ENCODE results near the gene PHACTR4. TPM values are rescaled to one million over a fixed set of nuclear protein-coding genes. Genes with fewer than 3 reads are reported as not detected.
"Not testable (repeated sequence)": the region's sequence is repeated elsewhere in the genome, so short reads cannot be mapped to it uniquely, and the experiment has no call there.

The PHACTR4 gene
- total and polyA plus RNA-seq, 9 donors: 20.1 to 50.8 (median 31.8) TPM

- H3K9me3 ChIP-seq: no peaks in the 10 kb centered on the region
- no peaks in the 10 kb centered on the region for H3K4me1 ChIP-seq (ENCODE audit: insufficient read depth)
- WGBS, 3 donors: 82 to 90% (median 87%) methylated on average over 10 of the region's 10 CpGs
- TF ChIP-seq POLR2A (IDR thresholded peaks at IDR 0.05) (no peak), CTCF (IDR thresholded peaks at IDR 0.05) (no peak), EP300 (IDR thresholded peaks at IDR 0.05) (no peak)
- no peaks in the 10 kb centered on the region for H3K27me3 ChIP-seq
- H3K4me3 ChIP-seq: no peak overlapping the region
- intact Hi-C loops (cut with DNase I): no loop called here
- H3K36me3 ChIP-seq: no peaks in the 10 kb centered on the region
- DNase-seq: no peak
- no peak overlapping the region for H3K27ac ChIP-seq
These were observed 30.0 kb upstream of the PHACTR4 start for GRCh38 chr1:28339551-28339950.

- Histone ChIP-seq H3K27me3 (no peaks in the 10 kb centered on the region), H3K4me3 (no peak overlapping the region), H3K27ac (no peak overlapping the region), H3K4me1 (ENCODE audit: insufficient read depth) (no peaks in the 10 kb centered on the region), H3K9me3 (no peaks in the 10 kb centered on the region), H3K36me3 (no peaks in the 10 kb centered on the region)
- intact Hi-C loops (cut with DNase I): loop anchor here in 1 of 4 donors (10.0 kb wide), 1 partner anchor 86 kb away; the partner anchor contains the start of gene SESN2
- TF ChIP-seq EP300 (IDR thresholded peaks at IDR 0.05) (no peak), CTCF (IDR thresholded peaks at IDR 0.05) (no peak), POLR2A (IDR thresholded peaks at IDR 0.05) (no peak)
- no peak for DNase-seq
- 90 to 92% (median 91%) methylated on average over 4 of the region's 4 CpGs for WGBS, 3 donors
These were observed 29.1 kb upstream of the PHACTR4 start for GRCh38 chr1:28340221-28340974.

- no peaks in the 10 kb centered on the region for H3K36me3 ChIP-seq
- H3K9me3 ChIP-seq: no peaks in the 10 kb centered on the region
- no peak overlapping the region for H3K27ac ChIP-seq
- H3K4me3 ChIP-seq: no peak overlapping the region
- H3K4me1 ChIP-seq (ENCODE audit: insufficient read depth): peaks cover 1% of the 10 kb centered on the region
- no peak for DNase-seq
- H3K27me3 ChIP-seq: no peaks in the 10 kb centered on the region
- TF ChIP-seq POLR2A (IDR thresholded peaks at IDR 0.05) (no peak), CTCF (IDR thresholded peaks at IDR 0.05) (no peak), EP300 (IDR thresholded peaks at IDR 0.05) (no peak)
- 91 to 93% (median 91%) methylated on average over 2 of the region's 2 CpGs for WGBS, 3 donors
- intact Hi-C loops (cut with DNase I): loop anchor here in 1 of 4 donors (10.0 kb wide), 1 partner anchor 87 kb away; the partner anchor contains the start of gene SESN2
These were observed 27.9 kb upstream of the PHACTR4 start for GRCh38 chr1:28341591-28341990.

- intact Hi-C loops (cut with DNase I): loop anchor here in 1 of 4 donors (10.0 kb wide), 1 partner anchor 89 kb away; the partner anchor contains the start of gene SESN2
- Histone ChIP-seq H3K27me3 (no peaks in the 10 kb centered on the region), H3K9me3 (no peaks in the 10 kb centered on the region), H3K36me3 (no peaks in the 10 kb centered on the region), H3K4me1 (ENCODE audit: insufficient read depth) (peaks cover 1% of the 10 kb centered on the region), H3K27ac (no peak overlapping the region), H3K4me3 (no peak overlapping the region)
- no peak for TF ChIP-seq POLR2A (IDR thresholded peaks at IDR 0.05)
- TF ChIP-seq EP300 (IDR thresholded peaks at IDR 0.05): no peak
- no peak for TF ChIP-seq CTCF (IDR thresholded peaks at IDR 0.05)
- DNase-seq: no peak
- WGBS, 3 donors: 93 to 98% (median 96%) methylated on average over 2 of the region's 2 CpGs
These were observed 26.1 kb upstream of the PHACTR4 start for GRCh38 chr1:28343405-28343804.

GRCh38 chr1:28353248-28353810, 16.2 kb upstream of the PHACTR4 start:
- H3K27ac ChIP-seq; H3K27me3 ChIP-seq; DNase-seq; H3K4me1 ChIP-seq (ENCODE audit: insufficient read depth); intact Hi-C loops (cut with DNase I); H3K36me3 ChIP-seq; H3K9me3 ChIP-seq; H3K4me3 ChIP-seq: not testable (repeated sequence)
- WGBS, 3 donors: 91 to 94% (median 92%) methylated on average over 8 of the region's 8 CpGs

All from ovary (tissue), 9 donors.